ENCODE measurements around the gene NPIPB12.
"Not testable (repeated sequence)": the region's sequence is repeated elsewhere in the genome, so short reads cannot be mapped to it uniquely, and the experiment has no call there.

Gene NPIPB12

GRCh38 chr16:29506308-29506707, at the start of gene NPIPB12:
TSS of gene NPIPB12 (minus strand) at chr16:29506408.
- in situ Hi-C loops (cut with HindIII; ENCODE audit: low sequenced_read_pairs) = not testable (repeated sequence)

DNA sequence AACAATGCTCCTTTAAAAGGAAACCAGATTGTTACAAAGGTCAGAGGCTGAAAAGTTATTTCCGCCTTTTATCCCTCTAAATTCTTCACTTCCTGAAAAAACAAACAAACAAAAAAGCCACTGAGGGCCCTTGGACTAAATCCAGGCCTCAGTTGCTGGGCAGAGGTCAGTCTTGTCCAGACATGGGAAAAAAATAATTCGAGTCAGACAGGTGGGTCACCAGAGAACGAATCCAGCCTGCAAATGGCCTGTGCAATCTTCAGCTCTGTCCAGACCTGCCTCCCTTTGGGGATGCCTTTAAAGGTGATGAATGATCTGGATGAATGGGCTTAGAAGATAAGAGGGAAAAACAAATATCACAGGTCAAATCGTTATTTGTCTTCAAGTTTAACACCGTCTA, 15.3 kb upstream of the NPIPB12 start:
- in situ Hi-C loops (cut with HindIII; ENCODE audit: low sequenced_read_pairs) = not testable (repeated sequence)

- in situ Hi-C loops (cut with HindIII; ENCODE audit: low sequenced_read_pairs) = not testable (repeated sequence)
Observed at GRCh38 chr16:29482276-29482675, 23.9 kb downstream of the NPIPB12 start.

DNA sequence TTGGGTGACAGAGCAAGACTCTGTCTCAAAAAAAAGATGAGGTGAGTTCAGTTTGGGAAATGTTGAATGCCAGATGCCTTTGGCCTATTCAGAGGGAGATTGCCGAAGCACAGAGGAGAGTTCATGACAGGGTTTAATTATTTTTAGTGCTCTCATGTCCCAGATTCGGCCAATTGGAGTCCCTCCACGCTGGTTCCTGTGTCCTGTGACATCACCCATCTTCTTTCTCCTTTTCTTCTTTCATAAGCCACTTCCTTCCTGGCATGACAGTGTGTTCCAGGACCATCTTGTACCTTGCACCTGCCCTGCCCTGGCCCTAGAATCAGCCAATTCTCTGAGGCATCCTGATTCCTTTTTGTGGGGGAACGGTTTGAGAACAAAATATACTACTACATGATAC, 34.1 kb downstream of the NPIPB12 start:
- in situ Hi-C loops (cut with HindIII; ENCODE audit: low sequenced_read_pairs) = not testable (repeated sequence)

- in situ Hi-C loops (cut with HindIII; ENCODE audit: low sequenced_read_pairs) = not testable (repeated sequence)
Observed at GRCh38 chr16:29469660-29470059, 36.5 kb downstream of the NPIPB12 start.

DNA sequence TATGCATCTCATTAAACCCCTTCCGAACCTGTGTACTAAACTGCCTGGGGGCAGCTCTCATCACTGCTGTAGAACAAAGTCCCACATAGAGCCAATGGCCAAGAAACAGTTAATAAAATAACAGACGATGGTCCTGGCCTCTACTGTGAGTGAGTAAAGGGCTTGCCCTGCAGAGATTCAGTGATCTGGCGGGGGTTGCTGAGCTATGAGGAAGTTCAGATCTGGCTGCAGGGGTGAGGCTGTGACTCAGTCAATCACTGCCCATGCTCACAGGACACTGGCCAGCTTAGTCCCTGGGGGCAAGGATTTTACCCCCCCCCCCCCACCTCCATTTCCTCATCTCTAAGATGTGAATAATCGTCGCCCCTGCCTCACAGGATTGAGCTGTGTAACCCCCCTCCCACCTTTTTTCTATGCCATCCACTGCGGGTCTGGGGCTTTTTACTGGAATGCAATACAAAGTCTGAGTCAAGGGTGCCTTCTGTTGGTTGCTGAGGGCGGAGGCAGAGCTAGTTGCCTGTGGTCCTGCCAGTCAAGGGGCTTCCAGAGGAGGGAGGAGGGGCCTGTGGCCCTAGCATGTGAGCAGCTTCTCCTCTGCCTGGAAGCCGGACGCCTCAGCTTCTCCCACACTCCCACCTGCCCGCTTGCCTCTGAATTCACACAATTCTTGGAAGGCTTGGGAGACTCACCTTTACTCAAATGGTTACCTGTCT, 38.4 kb downstream of the NPIPB12 start:
- in situ Hi-C loops (cut with HindIII; ENCODE audit: low sequenced_read_pairs) = not testable (repeated sequence)

GRCh38 chr16:29466904-29467303, 39.3 kb downstream of the NPIPB12 start:
- in situ Hi-C loops (cut with HindIII; ENCODE audit: low sequenced_read_pairs) = not testable (repeated sequence)

GRCh38 chr16:29465985-29466824, 40.0 kb downstream of the NPIPB12 start:
- in situ Hi-C loops (cut with HindIII; ENCODE audit: low sequenced_read_pairs) = not testable (repeated sequence)

GRCh38 chr16:29460647-29461030, 45.6 kb downstream of the NPIPB12 start:
- in situ Hi-C loops (cut with HindIII; ENCODE audit: low sequenced_read_pairs) = not testable (repeated sequence)

DNA sequence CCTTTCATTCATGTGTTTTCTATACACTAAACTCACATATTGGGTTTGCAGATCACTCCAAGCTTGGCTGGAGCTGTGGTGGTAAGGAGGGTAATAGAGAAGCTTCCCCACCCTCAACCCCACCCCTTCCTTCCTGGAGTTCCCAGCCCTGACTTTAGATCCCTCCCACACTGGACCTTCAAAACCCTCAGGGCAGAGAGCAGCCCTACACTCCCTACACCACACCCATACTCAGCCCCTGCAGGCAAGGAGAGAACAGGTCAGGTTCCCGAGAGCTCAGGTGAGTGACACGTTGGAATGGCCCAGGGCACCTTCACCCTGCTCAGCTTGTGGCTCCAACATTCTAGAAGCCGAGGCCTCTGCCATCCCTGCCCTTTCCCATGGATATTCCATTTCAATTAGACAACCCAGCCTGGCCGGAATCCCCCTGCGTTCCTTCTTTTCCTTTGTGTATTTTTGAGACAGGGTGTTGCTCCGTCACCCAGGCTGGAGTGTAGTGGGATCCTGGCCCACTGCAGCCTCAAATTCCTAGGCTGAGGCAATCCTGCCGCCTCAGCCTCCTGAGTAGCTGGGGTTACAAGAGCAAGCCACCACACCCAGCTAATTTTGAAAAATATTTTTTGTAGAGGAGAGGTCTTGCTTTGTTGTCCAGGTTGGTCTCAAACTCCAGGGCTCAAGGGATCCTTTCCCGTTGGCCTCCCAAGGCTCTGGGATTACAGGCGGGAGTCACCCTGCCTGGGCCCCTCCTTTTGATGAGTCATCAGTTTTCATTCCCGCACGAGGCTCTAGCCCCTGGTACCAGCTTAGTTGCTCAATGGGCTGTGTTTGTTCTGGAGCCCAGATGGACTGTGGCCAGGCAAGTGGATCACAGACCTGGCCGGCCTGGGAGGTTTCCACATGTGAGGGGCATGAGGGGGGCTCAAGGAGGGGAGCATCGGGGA, 46.2 kb downstream of the NPIPB12 start, which contains the start of gene SULT1A4:
TSS of gene SULT1A4 (plus strand) at position 208 of the 941 bp plus-strand sequence. CDS start 1,473 bp downstream, outside the sequence.
- in situ Hi-C loops (cut with HindIII; ENCODE audit: low sequenced_read_pairs) = not testable (repeated sequence)

GRCh38 chr16:29457660-29458059, 48.5 kb downstream of the NPIPB12 start:
- in situ Hi-C loops (cut with HindIII; ENCODE audit: low sequenced_read_pairs) = not testable (repeated sequence)

GRCh38 chr16:29454828-29455227, 51.4 kb downstream of the NPIPB12 start:
- in situ Hi-C loops (cut with HindIII; ENCODE audit: low sequenced_read_pairs) = not testable (repeated sequence)

DNA sequence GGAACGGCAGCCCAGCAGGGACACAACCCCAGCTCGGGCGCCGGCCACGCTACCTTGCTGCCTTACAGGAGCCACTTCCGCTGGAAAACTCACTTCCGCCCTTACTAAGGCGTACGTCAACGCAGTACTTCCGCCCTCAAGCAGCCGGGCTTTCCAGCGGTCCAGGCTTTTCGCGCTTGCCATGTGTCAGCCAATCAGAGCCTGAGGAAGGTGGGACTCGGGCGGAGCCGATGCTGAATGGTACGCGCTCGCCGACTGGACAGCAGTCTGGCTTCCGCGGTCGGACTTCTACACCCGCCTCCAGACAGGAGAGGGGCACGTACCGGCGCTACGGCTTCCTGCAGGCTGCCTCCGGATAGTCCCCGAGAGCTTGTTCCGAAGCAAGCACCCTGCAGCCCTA, 51.9 kb downstream of the NPIPB12 start, which contains the start of the genes BOLA2 and SLX1B:
TSS of gene BOLA2 (minus strand) at position 83 of the 400 bp plus-strand sequence. CDS start 98 bp downstream, outside the sequence.
TSS of gene SLX1B (plus strand) at position 265 of the 400 bp plus-strand sequence.
- in situ Hi-C loops (cut with HindIII; ENCODE audit: low sequenced_read_pairs) = not testable (repeated sequence)

DNA sequence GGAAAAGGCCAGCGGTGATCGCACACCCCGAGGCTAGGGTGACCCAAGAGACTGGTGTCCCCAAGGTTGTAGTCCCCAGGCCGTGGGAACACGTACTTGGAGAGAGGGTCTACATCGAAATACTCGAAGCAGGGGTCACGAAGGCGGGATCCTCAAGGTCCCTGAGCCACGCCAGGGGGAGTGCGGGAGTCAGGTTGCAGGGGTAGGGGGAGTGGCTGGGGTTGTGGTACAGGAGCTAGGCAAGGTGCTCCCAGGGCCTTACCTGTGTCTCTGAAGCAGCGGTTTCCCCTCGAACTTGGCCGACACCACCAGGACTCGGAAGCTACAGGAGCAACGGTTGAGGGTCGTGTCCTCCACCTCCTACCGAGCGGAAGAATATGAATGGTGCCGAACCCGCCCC, 52.5 kb downstream of the NPIPB12 start:
- in situ Hi-C loops (cut with HindIII; ENCODE audit: low sequenced_read_pairs) = not testable (repeated sequence)
